ENCODE measurements around the gene MATN4. TPM values are rescaled to one million over a fixed set of nuclear protein-coding genes. Genes with fewer than 3 reads are reported as not detected.

Gene MATN4
- total and polyA plus RNA-seq, 7 donors = not detected

DNA sequence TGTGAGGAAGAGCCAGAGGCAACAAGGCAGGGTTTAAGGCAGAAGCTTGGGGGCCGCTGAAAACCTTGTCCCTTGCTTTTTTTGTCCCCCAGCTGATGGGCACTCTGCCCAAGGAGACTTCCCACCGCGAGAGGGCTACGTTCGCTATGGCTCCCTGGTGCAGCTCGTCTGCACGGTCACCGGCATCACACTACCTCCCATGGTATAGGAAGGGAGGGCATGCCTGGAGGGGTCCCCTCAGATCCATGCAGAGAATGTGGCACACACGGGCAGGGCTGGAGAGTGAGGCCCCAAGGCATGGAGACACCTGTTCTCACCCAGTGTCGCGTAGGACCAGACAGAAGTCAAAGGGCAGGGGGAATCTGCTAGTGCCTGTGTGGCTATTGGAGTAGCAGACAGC lies 5.8 kb upstream of the MATN4 start:
- intact Hi-C loops (cut with DNase I) = no loop called here
- DNase-seq = peak in 1 of 2 donors; percentile 24
- Histone ChIP-seq H3K4me1 (no peaks in the 10 kb centered on the region), H3K4me3 (no peak overlapping the region), H3K36me3 (ENCODE audit: insufficient read depth in 1 of 2, low read depth in 1 of 2) (no peaks in the 10 kb centered on the region), H3K27me3 (ENCODE audit: insufficient read depth in 3 of 3, low read length in 2 of 3) (peaks cover 0 to 49% (median 11%) of the 10 kb centered on the region in 3 donors), H3K27ac (no peak overlapping the region), H3K9me3 (no peaks in the 10 kb centered on the region)
- TF ChIP-seq, protein P1, sequence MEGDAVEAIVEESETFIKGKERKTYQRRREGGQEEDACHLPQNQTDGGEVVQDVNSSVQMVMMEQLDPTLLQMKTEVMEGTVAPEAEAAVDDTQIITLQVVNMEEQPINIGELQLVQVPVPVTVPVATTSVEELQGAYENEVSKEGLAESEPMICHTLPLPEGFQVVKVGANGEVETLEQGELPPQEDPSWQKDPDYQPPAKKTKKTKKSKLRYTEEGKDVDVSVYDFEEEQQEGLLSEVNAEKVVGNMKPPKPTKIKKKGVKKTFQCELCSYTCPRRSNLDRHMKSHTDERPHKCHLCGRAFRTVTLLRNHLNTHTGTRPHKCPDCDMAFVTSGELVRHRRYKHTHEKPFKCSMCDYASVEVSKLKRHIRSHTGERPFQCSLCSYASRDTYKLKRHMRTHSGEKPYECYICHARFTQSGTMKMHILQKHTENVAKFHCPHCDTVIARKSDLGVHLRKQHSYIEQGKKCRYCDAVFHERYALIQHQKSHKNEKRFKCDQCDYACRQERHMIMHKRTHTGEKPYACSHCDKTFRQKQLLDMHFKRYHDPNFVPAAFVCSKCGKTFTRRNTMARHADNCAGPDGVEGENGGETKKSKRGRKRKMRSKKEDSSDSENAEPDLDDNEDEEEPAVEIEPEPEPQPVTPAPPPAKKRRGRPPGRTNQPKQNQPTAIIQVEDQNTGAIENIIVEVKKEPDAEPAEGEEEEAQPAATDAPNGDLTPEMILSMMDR (IDR thresholded peaks at IDR 0.05) = no peak
- ATAC-seq = no peak
- 61 to 78% (median 75%) methylated on average over 11 of the region's 11 CpGs for WGBS, 3 donors

DNA sequence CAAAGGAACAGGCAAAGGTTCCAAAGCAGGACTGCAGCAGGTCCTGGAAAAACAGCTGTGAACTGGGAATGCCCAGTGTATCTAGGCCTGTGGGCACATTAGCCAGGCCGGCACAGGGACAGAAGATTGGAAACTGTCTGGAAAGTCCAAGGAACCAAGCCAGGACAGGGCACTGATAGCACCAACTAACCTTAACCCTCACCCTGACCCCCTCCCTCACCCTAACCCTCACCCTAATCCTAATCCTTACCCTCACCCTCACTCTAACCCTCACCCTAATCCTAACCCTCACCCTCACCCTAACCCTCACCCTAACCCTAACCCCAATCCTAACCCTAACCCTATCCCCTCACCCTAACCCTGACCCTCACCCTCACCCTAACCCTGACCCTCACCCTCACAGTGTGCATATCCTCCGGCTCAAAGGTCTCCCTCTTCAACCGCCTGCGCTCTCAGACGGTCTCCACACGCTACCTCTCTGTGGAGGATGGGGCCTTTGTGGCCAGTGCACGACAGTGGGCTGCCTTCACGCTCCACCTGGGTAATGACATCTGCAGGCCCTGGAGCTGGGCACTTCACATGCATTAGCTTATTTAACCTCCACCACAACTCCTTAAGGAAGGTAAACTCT lies 5.1 kb upstream of the MATN4 start:
- no peak overlapping the region for H3K4me3 ChIP-seq
- no peaks in the 10 kb centered on the region for H3K4me1 ChIP-seq
- peaks cover 0 to 51% (median 11%) of the 10 kb centered on the region in 3 donors for H3K27me3 ChIP-seq (ENCODE audit: insufficient read depth in 3 of 3, low read length in 2 of 3)
- ATAC-seq (no peak), DNase-seq (peak in 1 of 2 donors; percentile 29)
- intact Hi-C loops (cut with DNase I) = no loop called here
- TF ChIP-seq, protein P1 (IDR thresholded peaks at IDR 0.05) = no peak
- H3K36me3 ChIP-seq (ENCODE audit: insufficient read depth in 1 of 2, low read depth in 1 of 2) = no peaks in the 10 kb centered on the region
- WGBS, 3 donors = 89 to 93% (median 90%) methylated on average over 8 of the region's 8 CpGs
- H3K9me3 ChIP-seq = no peaks in the 10 kb centered on the region
- H3K27ac ChIP-seq = no peak overlapping the region

DNA sequence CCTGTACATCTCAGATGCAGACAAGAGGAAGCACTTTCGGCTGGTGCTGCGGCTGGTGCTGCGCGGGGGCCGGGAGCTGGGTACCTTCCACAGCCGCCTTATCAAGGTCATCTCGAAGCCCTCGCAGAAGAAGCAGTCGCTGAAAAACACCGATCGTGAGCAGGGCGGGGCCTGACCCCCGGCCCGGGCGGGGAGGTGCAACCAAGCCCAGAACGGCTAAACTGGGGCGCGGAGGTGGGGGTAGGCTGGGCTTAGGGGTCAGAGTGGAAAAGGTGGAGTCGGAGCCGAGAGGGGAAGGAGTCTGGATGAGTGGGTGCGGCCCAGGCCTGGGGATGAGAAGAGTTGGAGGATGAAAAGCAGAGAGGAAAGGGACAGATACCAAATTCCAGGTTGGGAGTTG lies 4.1 kb upstream of the MATN4 start:
- DNase-seq = peak in 1 of 2 donors; percentile 26
- H3K36me3 ChIP-seq (ENCODE audit: insufficient read depth in 1 of 2, low read depth in 1 of 2) = no peaks in the 10 kb centered on the region
- H3K27me3 ChIP-seq (ENCODE audit: insufficient read depth in 3 of 3, low read length in 2 of 3) = peaks cover 0 to 54% (median 11%) of the 10 kb centered on the region in 3 donors
- H3K27ac ChIP-seq = no peak overlapping the region
- intact Hi-C loops (cut with DNase I) = no loop called here
- H3K9me3 ChIP-seq = no peaks in the 10 kb centered on the region
- WGBS, 3 donors = 59 to 66% (median 65%) methylated on average over 21 of the region's 21 CpGs
- no peak for ATAC-seq
- TF ChIP-seq, protein P1 (IDR thresholded peaks at IDR 0.05) = no peak
- H3K4me1 ChIP-seq = no peaks in the 10 kb centered on the region
- no peak overlapping the region for H3K4me3 ChIP-seq

DNA sequence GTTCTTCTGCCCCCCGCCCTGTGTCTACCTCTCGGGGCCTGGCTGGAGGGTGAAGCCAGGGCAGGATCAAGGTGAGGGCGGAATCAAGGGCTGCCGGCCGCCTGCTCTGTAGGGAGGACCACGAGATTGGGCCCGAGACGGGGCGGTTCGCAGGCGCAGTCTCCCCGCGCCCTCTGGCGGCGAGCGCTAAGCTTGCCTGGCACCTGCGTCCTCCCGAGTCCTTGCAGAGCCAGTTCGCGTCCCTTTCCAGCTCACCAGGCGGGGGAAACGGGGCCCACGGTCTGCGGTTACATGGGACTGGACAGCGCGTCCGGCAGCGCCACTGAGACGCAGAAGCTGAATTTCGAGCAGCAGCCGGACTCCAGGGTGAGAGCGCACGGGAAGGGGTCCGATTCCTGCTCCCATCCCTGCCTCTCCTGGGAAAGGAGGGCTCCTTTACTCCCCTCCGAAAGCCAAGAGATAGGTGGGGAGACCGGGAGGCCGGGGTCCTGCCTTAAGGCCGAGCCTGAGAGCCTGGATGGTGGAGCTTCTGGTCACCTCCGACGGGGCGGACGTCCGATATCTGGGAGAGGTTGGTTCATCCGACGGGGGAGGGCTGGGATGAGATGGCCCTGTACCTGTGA lies 3.6 kb upstream of the MATN4 start:
- H3K4me1 ChIP-seq = no peaks in the 10 kb centered on the region
- TF ChIP-seq, protein P1 (IDR thresholded peaks at IDR 0.05) = peak; percentile 65
- WGBS, 3 donors = 18 to 29% (median 23%) methylated on average over 34 to 45 of the region's 45 CpGs
- DNase-seq = peak; percentile 64 to 81
- ATAC-seq = peak; percentile 66 to 90 (median 74)
- no peak overlapping the region for H3K4me3 ChIP-seq
- H3K9me3 ChIP-seq = no peaks in the 10 kb centered on the region
- no peak overlapping the region for H3K27ac ChIP-seq
- no peaks in the 10 kb centered on the region for H3K36me3 ChIP-seq (ENCODE audit: insufficient read depth in 1 of 2, low read depth in 1 of 2)
- peaks cover 0 to 54% (median 9%) of the 10 kb centered on the region in 3 donors for H3K27me3 ChIP-seq (ENCODE audit: insufficient read depth in 3 of 3, low read length in 2 of 3)
- intact Hi-C loops (cut with DNase I) = no loop called here
